Stimulated activated naive CD8-positive, alpha-beta T cell treated with anti-CD3 and anti-CD28 coated beads, Interleukin-15, Interleukin-2, amounts not matched to agents 100 U/mL and 50 U/mL, for 24 hours (primary cell): ENCODE measurements around the gene TNNT2.

Experiments used
- ATAC-seq: fragments of 150-1000 bp; cut with Tn5 transposase; one replicate; pipeline ENCODE4 v1.10.0; 2021
- DNase-seq: peaks from one replicate; pipeline ENCODE4 v3.0.0; 2021

TNNT2 gene

GRCh38 chr1:201334325-201335173, 42.9 kb downstream of the TNNT2 start:
- no peak for ATAC-seq
- no peak for DNase-seq

- ATAC-seq (no peak), DNase-seq (no peak)
These were observed 44.7 kb downstream of the TNNT2 start for GRCh38 chr1:201332616-201333335.

- ATAC-seq (no peak), DNase-seq (no peak)
These were observed 45.5 kb downstream of the TNNT2 start for GRCh38 chr1:201332021-201332420.

- no peak for DNase-seq
- no peak for ATAC-seq
These were observed 46.3 kb downstream of the TNNT2 start for GRCh38 chr1:201331166-201331565.

- DNase-seq (no peak), ATAC-seq (no peak)
These were observed 46.9 kb downstream of the TNNT2 start for GRCh38 chr1:201330541-201330940.

- DNase-seq (no peak), ATAC-seq (no peak)
These were observed 47.7 kb downstream of the TNNT2 start for GRCh38 chr1:201329801-201330200.

GRCh38 chr1:201329286-201329685, 48.2 kb downstream of the TNNT2 start:
- no peak for DNase-seq
- no peak for ATAC-seq

- ATAC-seq (no peak), DNase-seq (no peak)
These were observed 48.9 kb downstream of the TNNT2 start for GRCh38 chr1:201328576-201328975.

GRCh38 chr1:201327687-201328240, 49.7 kb downstream of the TNNT2 start:
- no peak for ATAC-seq

GRCh38 chr1:201326710-201327109, 50.8 kb downstream of the TNNT2 start:
- no peak for DNase-seq

More at GRCh38 chr1:201327687-201328240, 49.7 kb downstream of the TNNT2 start:
- DNase-seq: no peak

GRCh38 chr1:201325678-201326060, 51.8 kb downstream of the TNNT2 start:
- no peak for DNase-seq
- no peak for ATAC-seq

More at GRCh38 chr1:201326710-201327109, 50.8 kb downstream of the TNNT2 start:
- ATAC-seq: no peak

GRCh38 chr1:201324821-201325677, 52.4 kb downstream of the TNNT2 start:
- no peak for DNase-seq
- no peak for ATAC-seq

- no peak for DNase-seq
- no peak for ATAC-seq
These were observed 53.2 kb downstream of the TNNT2 start for GRCh38 chr1:201324306-201324705.

- DNase-seq (no peak), ATAC-seq (no peak)
These were observed 54.6 kb downstream of the TNNT2 start for GRCh38 chr1:201322653-201323510.

- no peak for ATAC-seq
- DNase-seq: no peak
These were observed 55.6 kb downstream of the TNNT2 start for GRCh38 chr1:201321826-201322390.

GRCh38 chr1:201320168-201320788, 57.2 kb downstream of the TNNT2 start:
- no peak for ATAC-seq

GRCh38 chr1:201319631-201320030, 57.8 kb downstream of the TNNT2 start:
- no peak for ATAC-seq
- DNase-seq: no peak

More at GRCh38 chr1:201320168-201320788, 57.2 kb downstream of the TNNT2 start:
- DNase-seq: no peak

GRCh38 chr1:201318504-201319340, 58.8 kb downstream of the TNNT2 start:
- ATAC-seq (no peak), DNase-seq (no peak)

GRCh38 chr1:201317551-201317950, 59.9 kb downstream of the TNNT2 start:
- ATAC-seq: no peak
- DNase-seq: no peak
